HG03442 (cell line): Measurements from ENCODE around the gene RENBP.

Source experiments
- ATAC-seq: cut with Tn5 transposase; IDR thresholded peaks from one replicate; pipeline ENCODE4 v1.9.1; 2021; ENCODE audit warnings: mild to moderate bottlenecking, moderate library complexity; ENCODE audit not compliant: unreplicated experiment

RENBP gene

GRCh38 chrX:153901753-153902140 lies 42.7 kb downstream of the RENBP start:
- no peak for ATAC-seq

DNA sequence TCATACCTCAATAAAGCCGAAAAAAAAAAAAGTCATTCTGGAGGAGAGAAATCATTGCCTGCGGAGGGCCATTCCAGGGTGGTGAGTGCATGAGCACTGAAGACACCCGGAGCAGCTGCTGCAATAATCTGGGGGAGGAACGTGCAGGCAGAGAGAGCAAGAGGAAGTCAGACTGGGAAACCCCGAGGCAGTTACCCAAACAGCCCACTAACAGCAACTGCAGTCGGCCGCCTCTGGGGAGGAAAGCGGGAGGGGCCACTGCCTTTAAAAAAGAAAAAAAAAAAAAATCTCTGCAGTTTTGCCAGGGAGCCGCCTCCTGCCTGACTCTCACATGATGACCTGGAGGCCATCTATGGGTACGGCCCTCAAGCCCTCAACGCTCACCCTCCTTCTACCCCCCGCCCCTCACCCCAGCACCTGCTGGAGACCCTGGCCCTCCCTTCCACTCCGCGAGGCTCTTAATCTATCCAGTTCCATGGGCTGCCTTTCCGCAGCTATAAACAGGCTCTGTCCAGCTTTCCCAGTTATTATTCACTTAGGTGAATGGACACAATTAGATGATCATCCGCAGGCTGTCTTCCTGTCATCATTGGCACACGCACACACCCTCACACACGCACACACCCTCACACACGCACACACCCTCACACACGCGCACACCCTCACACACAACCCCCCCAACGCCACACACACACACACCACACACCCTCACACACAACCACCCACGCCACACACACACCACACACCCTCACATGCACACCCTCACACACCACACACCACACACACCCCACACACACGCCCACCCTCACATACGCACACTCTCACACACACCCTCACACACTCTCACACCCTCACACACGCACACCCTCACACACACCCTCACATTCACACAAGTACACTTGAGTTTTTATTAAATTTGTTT lies 43.4 kb downstream of the RENBP start:
- peak; percentile 71 for ATAC-seq

- ATAC-seq, result no peak
These were observed 46.5 kb downstream of the RENBP start for GRCh38 chrX:153897899-153898298.

DNA sequence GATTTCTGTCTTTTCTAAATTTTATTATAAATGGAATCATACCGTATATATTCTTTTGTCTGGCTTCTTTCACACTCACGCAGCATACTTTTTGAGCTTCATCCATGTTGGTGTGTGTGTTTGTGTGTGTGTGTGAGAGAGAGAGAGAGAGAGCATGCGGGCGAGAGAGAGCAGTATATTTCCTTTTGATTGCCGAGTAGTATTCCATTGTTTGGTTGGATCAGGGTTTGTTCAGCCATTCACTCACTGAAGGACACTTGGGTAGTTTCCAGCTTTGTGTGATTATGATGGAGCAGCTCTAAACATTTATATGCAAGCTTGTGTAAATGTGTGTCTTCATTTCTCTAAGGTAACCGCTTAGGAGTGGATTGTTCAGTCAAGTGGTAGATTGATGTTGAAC lies 55.3 kb downstream of the RENBP start:
- no peak for ATAC-seq

- ATAC-seq, result no peak
These were observed 56.1 kb downstream of the RENBP start for GRCh38 chrX:153888344-153888743.

DNA sequence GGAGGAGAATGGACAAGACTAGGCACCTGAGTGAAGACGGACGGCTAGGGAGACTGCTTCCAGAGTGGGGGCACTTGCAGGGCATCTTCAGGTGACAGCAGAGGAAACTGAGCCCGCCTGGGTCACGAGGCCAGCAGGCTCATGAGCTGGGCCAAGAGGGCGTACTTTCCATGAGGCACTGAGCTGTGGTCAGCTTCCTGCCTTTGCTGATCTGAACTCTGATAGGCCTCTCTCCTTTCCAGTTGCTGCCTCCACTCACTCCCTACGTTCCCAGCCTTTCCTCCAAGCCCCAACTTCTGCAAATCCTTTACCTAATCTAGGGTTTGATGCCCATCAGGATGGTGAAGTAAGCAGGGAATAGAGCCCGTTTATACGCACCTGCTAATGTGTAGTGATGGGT lies 57.1 kb downstream of the RENBP start:
- ATAC-seq, result no peak

- no peak for ATAC-seq
These were observed 57.5 kb downstream of the RENBP start for GRCh38 chrX:153886915-153887314.

GRCh38 chrX:153885968-153886903 lies 58.2 kb downstream of the RENBP start, which contains the start of gene L1CAM:
TSS of gene L1CAM (minus strand) at chrX:153886173. CDS start at chrX:153875836, 10,337 bp downstream.
- ATAC-seq, result no peak
